HUES64 (cell line): ENCODE measurements around the gene TRAP1.
"Not testable (repeated sequence)": the region's sequence is repeated elsewhere in the genome, so short reads cannot be mapped to it uniquely, and the experiment has no call there.

ENCODE experiments used
- H3K27ac ChIP-seq: 2 replicates; pipeline ENCODE4 v1.7.0; 2013; ENCODE audit warnings: low read depth, low read length, inconsistent platforms
- H3K27me3 ChIP-seq: 2 replicates; pipeline ENCODE4 v1.6.1; 2013; ENCODE audit warnings: mild to moderate bottlenecking, low read length; ENCODE audit not compliant: insufficient read depth
- H3K36me3 ChIP-seq: 2 replicates; pipeline ENCODE4 v1.6.1; 2013; ENCODE audit warnings: mild to moderate bottlenecking, low read length; ENCODE audit not compliant: insufficient read depth
- H3K4me1 ChIP-seq: 2 replicates; pipeline ENCODE4 v1.6.1; 2013; ENCODE audit warnings: mild to moderate bottlenecking, low read length, moderate library complexity; ENCODE audit not compliant: insufficient read depth
- H3K4me3 ChIP-seq: 2 replicates; pipeline ENCODE4 v1.5.1; 2013; ENCODE audit warnings: mild to moderate bottlenecking, low read length, moderate library complexity
- H3K9ac ChIP-seq: 2 replicates; pipeline ENCODE4 v1.6.1; 2013; ENCODE audit warnings: mild to moderate bottlenecking, low read depth, low read length
- H3K9me3 ChIP-seq: 2 replicates; pipeline ENCODE4 v1.6.1; 2013; ENCODE audit warnings: low read depth, low read length; ENCODE audit not compliant: insufficient read depth
- WGBS: fragments of 150-250, 120-280 bp; methylation state at CpG from one replicate; pipeline ENCODE4 v1.1.7; 2013; ENCODE audit warnings: missing lambda C conversion rate; 5-methylcytosine and 5-hydroxymethylcytosine counted together

Gene TRAP1

GRCh38 chr16:3670711-3671110 is 46.6 kb downstream of the TRAP1 start:
- no peak overlapping the region for H3K27ac ChIP-seq
- H3K9ac ChIP-seq, result no peak overlapping the region
- H3K36me3 ChIP-seq, result peaks cover 84% of the 10 kb centered on the region
- no peaks in the 10 kb centered on the region for H3K9me3 ChIP-seq
- H3K27me3 ChIP-seq, result no peaks in the 10 kb centered on the region
- no peak overlapping the region for H3K4me3 ChIP-seq
- no peaks in the 10 kb centered on the region for H3K4me1 ChIP-seq
- WGBS, result 96% methylated on average over 13 of the region's 13 CpGs

- Histone ChIP-seq H3K27ac (no peak overlapping the region), H3K36me3 (peaks cover 84% of the 10 kb centered on the region), H3K4me1 (no peaks in the 10 kb centered on the region), H3K4me3 (no peak overlapping the region), H3K9ac (no peak overlapping the region), H3K9me3 (no peaks in the 10 kb centered on the region), H3K27me3 (no peaks in the 10 kb centered on the region)
- 94% methylated on average over 10 of the region's 10 CpGs for WGBS
These were observed 48.2 kb downstream of the TRAP1 start for GRCh38 chr16:3669082-3669481.

GRCh38 chr16:3668626-3669025 is 48.7 kb downstream of the TRAP1 start:
- no peaks in the 10 kb centered on the region for H3K9me3 ChIP-seq
- 96% methylated on average over 11 of the region's 11 CpGs for WGBS
- H3K27ac ChIP-seq, result no peak overlapping the region
- H3K36me3 ChIP-seq, result peaks cover 84% of the 10 kb centered on the region
- no peak overlapping the region for H3K9ac ChIP-seq
- no peak overlapping the region for H3K4me3 ChIP-seq
- H3K4me1 ChIP-seq, result no peaks in the 10 kb centered on the region
- H3K27me3 ChIP-seq, result no peaks in the 10 kb centered on the region

GRCh38 chr16:3665508-3665907 is 51.8 kb downstream of the TRAP1 start:
- Histone ChIP-seq H3K4me1 (no peaks in the 10 kb centered on the region), H3K27ac (no peak overlapping the region), H3K27me3 (no peaks in the 10 kb centered on the region), H3K9me3 (no peaks in the 10 kb centered on the region), H3K9ac (no peak overlapping the region), H3K36me3 (peaks cover 86% of the 10 kb centered on the region), H3K4me3 (no peak overlapping the region)
- WGBS, result 95% methylated on average over 6 of the region's 6 CpGs

- Histone ChIP-seq H3K9ac (no peak overlapping the region), H3K9me3 (no peaks in the 10 kb centered on the region), H3K4me3 (no peak overlapping the region), H3K4me1 (no peaks in the 10 kb centered on the region), H3K36me3 (peaks cover 91% of the 10 kb centered on the region), H3K27ac (no peak overlapping the region), H3K27me3 (no peaks in the 10 kb centered on the region)
- 95% methylated on average over 31 of the region's 31 CpGs for WGBS
These were observed 53.0 kb downstream of the TRAP1 start for GRCh38 chr16:3664187-3664896.

GRCh38 chr16:3662601-3663000 is 54.7 kb downstream of the TRAP1 start:
- Histone ChIP-seq H3K9ac (no peak overlapping the region), H3K4me3 (no peak overlapping the region), H3K36me3 (peaks cover 97% of the 10 kb centered on the region), H3K4me1 (no peaks in the 10 kb centered on the region), H3K27me3 (no peaks in the 10 kb centered on the region), H3K9me3 (no peaks in the 10 kb centered on the region), H3K27ac (no peak overlapping the region)
- WGBS, result 96% methylated on average over 17 of the region's 17 CpGs

- no peak overlapping the region for H3K9ac ChIP-seq
- H3K36me3 ChIP-seq, result peaks cover 99% of the 10 kb centered on the region
- H3K4me1 ChIP-seq, result no peaks in the 10 kb centered on the region
- no peaks in the 10 kb centered on the region for H3K27me3 ChIP-seq
- H3K27ac ChIP-seq, result no peak overlapping the region
- H3K4me3 ChIP-seq, result no peak overlapping the region
- H3K9me3 ChIP-seq, result no peaks in the 10 kb centered on the region
- WGBS, result 94% methylated on average over 13 of the region's 13 CpGs
These were observed 55.4 kb downstream of the TRAP1 start for GRCh38 chr16:3661922-3662321.

- Histone ChIP-seq H3K36me3 (peaks cover 98% of the 10 kb centered on the region), H3K27me3 (no peaks in the 10 kb centered on the region), H3K4me3 (no peak overlapping the region), H3K9ac (no peak overlapping the region), H3K27ac (no peak overlapping the region), H3K4me1 (no peaks in the 10 kb centered on the region), H3K9me3 (no peaks in the 10 kb centered on the region)
- 96% methylated on average over 12 of the region's 12 CpGs for WGBS
These were observed 56.0 kb downstream of the TRAP1 start for GRCh38 chr16:3661311-3661710.

GRCh38 chr16:3659251-3659650 is 58.1 kb downstream of the TRAP1 start:
- H3K9ac ChIP-seq, result no peak overlapping the region
- 87% methylated on average over 2 of the region's 3 CpGs for WGBS
- H3K4me1 ChIP-seq, result no peaks in the 10 kb centered on the region
- H3K4me3 ChIP-seq, result no peak overlapping the region
- H3K36me3 ChIP-seq, result peaks cover 94% of the 10 kb centered on the region
- H3K9me3 ChIP-seq, result no peaks in the 10 kb centered on the region
- no peak overlapping the region for H3K27ac ChIP-seq
- H3K27me3 ChIP-seq, result no peaks in the 10 kb centered on the region

GRCh38 chr16:3656491-3657468 is 60.5 kb downstream of the TRAP1 start:
- Histone ChIP-seq H3K27me3 (no peaks in the 10 kb centered on the region), H3K36me3 (peaks cover 79% of the 10 kb centered on the region), H3K27ac (no peak overlapping the region), H3K4me3 (no peak overlapping the region), H3K4me1 (peaks cover 3% of the 10 kb centered on the region; the same call in 1 of the 2 replicates), H3K9me3 (no peaks in the 10 kb centered on the region), H3K9ac (no peak overlapping the region)
- WGBS, result 95% methylated on average over 42 of the region's 42 CpGs

- not testable (repeated sequence) for H3K9ac ChIP-seq, H3K4me1 ChIP-seq, H3K4me3 ChIP-seq, H3K27ac ChIP-seq, H3K27me3 ChIP-seq, H3K9me3 ChIP-seq
- WGBS, result 100% methylated on average over 6 of the region's 10 CpGs
- H3K36me3 ChIP-seq, result peaks cover 76% of the 10 kb centered on the region
These were observed 61.2 kb downstream of the TRAP1 start for GRCh38 chr16:3656160-3656490.
